Vagina (tissue), 2 donors: ENCODE results near the gene ARHGEF38. TPM values are rescaled to one million over a fixed set of nuclear protein-coding genes. Genes with fewer than 3 reads are reported as not detected.

Source experiments
- DNase-seq, 2 donors: peaks; one replicate each; pipeline ENCODE4 v3.0.0-alpha.2; 2017; ENCODE audit errors: extremely low spot score in 2 of 2
- H3K27ac ChIP-seq: fragments of 200-600 bp; sonication (generic); one replicate; pipeline ENCODE4 v1.5.1; 2019
- H3K27me3 ChIP-seq: fragments of 200-600 bp; sonication (generic); one replicate; pipeline ENCODE4 v1.5.1; 2019
- H3K36me3 ChIP-seq, 2 donors: fragments of 200-600 bp; sonication (generic); one replicate each; pipeline ENCODE4 v1.5.1; 2017 to 2019
- H3K4me1 ChIP-seq: fragments of 200-600 bp; sonication (generic); one replicate; pipeline ENCODE4 v1.5.1; 2019
- H3K4me3 ChIP-seq, 2 donors: fragments of 200-600 bp; sonication (generic); 1 replicate in 1 of 2; 2 replicates in 1 of 2; pipeline ENCODE4 v1.5.1; 2016 to 2019
- H3K9me3 ChIP-seq: fragments of 200-600 bp; sonication (generic); one replicate; pipeline ENCODE4 v1.5.1; 2019
- POLR2A ChIP-seq, 2 donors: fragments of 450-650 bp; IDR thresholded peaks; one replicate each; pipeline ENCODE4 v1.6.1; 2017; ENCODE audit warnings: antibody characterized with exemption in 2 of 2, mild to moderate bottlenecking in 2 of 2, moderate library complexity in 2 of 2
- POLR2AphosphoS5 ChIP-seq, 2 donors: sonication (generic); formaldehyde crosslinking; IDR thresholded peaks; one replicate each; pipeline ENCODE4 v1.9.0; 2017; ENCODE audit warnings: antibody characterized with exemption in 2 of 2, mild to moderate bottlenecking in 2 of 2, low read depth in 1 of 2; ENCODE audit not compliant: insufficient read depth in 1 of 2
- intact Hi-C: fragments of 100-400 bp; cut with DNase I; formaldehyde crosslinking; loops from one replicate; pipeline ENCODE4 v1.15.1; 2023
- total RNA-seq: library from RNA; depleted of rRNA; stranded (reverse); fragments of >200 nt; gene quantifications from one replicate; pipeline ENCODE4 v1.2.3, GENCODE V29; 2016
- TF ChIP-seq, protein P1 (sequence below), 3 experiments: fragments of 450-650 bp in 2 of 3; fragments of 200-600 bp in 1 of 3; sonication (generic) in 1 of 3; IDR thresholded peaks; one replicate each; pipeline ENCODE4 v1.5.1; 2017 to 2019; ENCODE audit warnings: antibody characterized with exemption in 3 of 3, mild to moderate bottlenecking in 2 of 3, moderate library complexity in 2 of 3

The ARHGEF38 gene
- total RNA-seq, 1 donor from 2014 or later, result not detected

DNA sequence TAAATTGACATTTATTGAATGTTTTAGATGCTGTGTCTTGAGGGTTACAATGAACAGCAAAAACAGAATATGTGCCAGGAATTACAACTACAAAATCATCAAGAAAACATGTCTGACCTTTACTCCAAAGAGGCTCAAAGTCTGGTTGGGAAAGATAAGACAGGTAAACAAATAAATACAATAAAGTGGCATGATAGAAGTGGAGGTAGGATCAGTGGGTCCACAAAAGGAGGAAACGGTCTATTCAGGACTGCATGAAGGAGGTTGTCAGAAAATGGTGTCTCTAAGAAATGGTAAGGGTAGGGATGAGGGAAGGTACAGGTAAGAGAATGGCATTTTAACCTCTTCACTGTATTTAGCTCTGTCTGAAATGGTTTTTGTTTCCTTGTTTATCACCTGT is 3.8 kb downstream of the ARHGEF38 start:
- Histone ChIP-seq H3K9me3 (no peaks in the 10 kb centered on the region), H3K4me1 (peaks cover 8% of the 10 kb centered on the region), H3K36me3 (no peaks in the 10 kb centered on the region), H3K27ac (no peak overlapping the region), H3K27me3 (no peaks in the 10 kb centered on the region), H3K4me3 (no peak overlapping the region)
- no peak for DNase-seq
- TF ChIP-seq, protein P1, sequence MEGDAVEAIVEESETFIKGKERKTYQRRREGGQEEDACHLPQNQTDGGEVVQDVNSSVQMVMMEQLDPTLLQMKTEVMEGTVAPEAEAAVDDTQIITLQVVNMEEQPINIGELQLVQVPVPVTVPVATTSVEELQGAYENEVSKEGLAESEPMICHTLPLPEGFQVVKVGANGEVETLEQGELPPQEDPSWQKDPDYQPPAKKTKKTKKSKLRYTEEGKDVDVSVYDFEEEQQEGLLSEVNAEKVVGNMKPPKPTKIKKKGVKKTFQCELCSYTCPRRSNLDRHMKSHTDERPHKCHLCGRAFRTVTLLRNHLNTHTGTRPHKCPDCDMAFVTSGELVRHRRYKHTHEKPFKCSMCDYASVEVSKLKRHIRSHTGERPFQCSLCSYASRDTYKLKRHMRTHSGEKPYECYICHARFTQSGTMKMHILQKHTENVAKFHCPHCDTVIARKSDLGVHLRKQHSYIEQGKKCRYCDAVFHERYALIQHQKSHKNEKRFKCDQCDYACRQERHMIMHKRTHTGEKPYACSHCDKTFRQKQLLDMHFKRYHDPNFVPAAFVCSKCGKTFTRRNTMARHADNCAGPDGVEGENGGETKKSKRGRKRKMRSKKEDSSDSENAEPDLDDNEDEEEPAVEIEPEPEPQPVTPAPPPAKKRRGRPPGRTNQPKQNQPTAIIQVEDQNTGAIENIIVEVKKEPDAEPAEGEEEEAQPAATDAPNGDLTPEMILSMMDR (IDR thresholded peaks at IDR 0.05), result no peak
- no peak for TF ChIP-seq POLR2A (IDR thresholded peaks at IDR 0.05)
- no peak for TF ChIP-seq POLR2AphosphoS5 (IDR thresholded peaks at IDR 0.05; ENCODE audit: insufficient read depth in 1 of 2, low read depth in 1 of 2)
- intact Hi-C loops, result no loop called here

DNA sequence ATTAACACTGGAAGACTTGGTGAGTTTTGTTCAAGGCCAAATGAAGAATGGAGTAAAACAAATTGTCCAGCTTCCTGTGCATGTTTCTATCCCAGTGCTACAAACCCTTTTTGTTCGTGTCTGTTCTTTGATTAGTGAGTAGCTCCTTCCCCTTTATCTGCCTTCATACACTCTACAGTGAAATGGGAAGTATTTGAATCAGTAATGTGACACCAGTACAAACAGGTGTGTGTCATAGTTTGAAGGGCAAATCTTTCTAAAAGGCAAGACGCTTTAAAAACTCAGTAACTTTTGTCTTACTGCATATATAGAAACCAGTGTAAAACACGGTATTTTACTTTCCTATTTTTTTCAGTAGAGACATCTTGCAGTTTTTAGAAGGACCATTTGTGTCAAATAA is 5.9 kb downstream of the ARHGEF38 start:
- no peak for DNase-seq
- TF ChIP-seq POLR2AphosphoS5 (IDR thresholded peaks at IDR 0.05; ENCODE audit: insufficient read depth in 1 of 2, low read depth in 1 of 2) (no peak), POLR2A (IDR thresholded peaks at IDR 0.05) (no peak)
- TF ChIP-seq, protein P1 (IDR thresholded peaks at IDR 0.05), result no peak
- H3K4me1 ChIP-seq, result no peaks in the 10 kb centered on the region
- no peaks in the 10 kb centered on the region for H3K9me3 ChIP-seq
- no peak overlapping the region for H3K27ac ChIP-seq
- no peak overlapping the region for H3K4me3 ChIP-seq
- H3K27me3 ChIP-seq, result no peaks in the 10 kb centered on the region
- intact Hi-C loops, result no loop called here
- no peaks in the 10 kb centered on the region for H3K36me3 ChIP-seq

DNA sequence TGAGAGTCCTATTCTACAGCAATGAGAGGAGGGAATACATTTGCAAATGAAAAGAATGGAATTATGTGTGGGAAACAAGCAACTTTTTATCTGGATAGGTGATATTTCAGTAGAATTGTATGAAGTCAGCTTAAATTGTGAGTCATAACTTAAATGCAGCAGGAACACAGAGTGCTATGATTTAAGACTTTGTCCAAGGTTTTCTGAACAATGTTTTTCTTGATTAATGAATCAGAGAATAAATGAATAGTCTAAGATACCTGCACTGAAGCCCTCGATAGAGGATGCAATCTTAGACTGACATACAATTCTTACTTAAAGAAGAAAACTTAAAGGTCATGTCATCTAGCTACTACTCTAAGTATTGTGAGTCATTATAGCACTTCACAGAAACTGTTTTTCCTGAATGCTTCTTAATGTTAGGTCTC is 8.0 kb downstream of the ARHGEF38 start:
- Histone ChIP-seq H3K4me1 (no peaks in the 10 kb centered on the region), H3K36me3 (no peaks in the 10 kb centered on the region), H3K9me3 (no peaks in the 10 kb centered on the region), H3K27ac (no peak overlapping the region), H3K4me3 (no peak overlapping the region), H3K27me3 (no peaks in the 10 kb centered on the region)
- intact Hi-C loops, result no loop called here
- no peak for DNase-seq
- TF ChIP-seq POLR2AphosphoS5 (IDR thresholded peaks at IDR 0.05; ENCODE audit: insufficient read depth in 1 of 2, low read depth in 1 of 2) (no peak), POLR2A (IDR thresholded peaks at IDR 0.05) (no peak)
- TF ChIP-seq, protein P1 (IDR thresholded peaks at IDR 0.05), result no peak

DNA sequence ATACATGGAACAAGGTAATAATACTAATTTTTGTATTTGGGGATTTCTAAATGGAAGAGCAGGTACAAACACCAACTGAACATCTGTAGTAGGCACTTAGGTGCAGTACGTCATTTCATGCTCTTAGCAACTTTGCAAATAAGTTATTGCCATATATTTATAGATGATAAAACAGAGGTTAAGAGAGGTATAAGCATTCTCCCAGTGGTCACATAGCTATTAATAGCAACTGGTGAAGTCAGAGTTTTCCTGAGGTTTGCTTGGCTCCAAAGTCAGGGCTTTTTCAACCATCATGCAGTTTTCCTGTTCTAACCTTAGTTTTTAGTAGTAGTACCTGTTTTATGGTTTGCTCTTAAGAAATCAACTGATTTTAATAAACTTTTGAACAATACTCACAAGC is 10.9 kb downstream of the ARHGEF38 start:
- no peaks in the 10 kb centered on the region for H3K4me1 ChIP-seq
- no peaks in the 10 kb centered on the region for H3K36me3 ChIP-seq
- no peak overlapping the region for H3K27ac ChIP-seq
- H3K9me3 ChIP-seq, result no peaks in the 10 kb centered on the region
- no peak overlapping the region for H3K4me3 ChIP-seq
- no peaks in the 10 kb centered on the region for H3K27me3 ChIP-seq
- intact Hi-C loops, result no loop called here
- TF ChIP-seq, protein P1 (IDR thresholded peaks at IDR 0.05), result no peak
- TF ChIP-seq POLR2AphosphoS5 (IDR thresholded peaks at IDR 0.05; ENCODE audit: insufficient read depth in 1 of 2, low read depth in 1 of 2) (no peak), POLR2A (IDR thresholded peaks at IDR 0.05) (no peak)
- DNase-seq, result no peak

DNA sequence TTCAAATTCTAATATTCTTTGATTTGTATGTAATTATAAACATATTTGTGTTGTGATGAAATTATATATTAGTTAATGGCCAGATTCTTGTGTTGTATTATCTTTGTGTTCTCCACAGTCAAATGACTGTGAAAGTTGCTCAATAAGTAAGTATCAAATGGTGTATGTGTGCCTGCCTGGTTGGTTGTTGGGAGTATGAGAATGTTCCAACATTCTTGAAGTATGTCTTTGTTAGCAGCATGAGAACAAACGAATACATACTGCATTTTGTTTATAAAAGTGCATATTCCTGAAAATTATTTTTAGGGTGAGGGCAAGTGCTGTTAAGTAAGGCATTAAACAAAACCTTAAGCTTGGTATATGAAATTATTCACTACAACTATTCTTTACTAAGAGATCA is 16.2 kb downstream of the ARHGEF38 start:
- no peaks in the 10 kb centered on the region for H3K36me3 ChIP-seq
- TF ChIP-seq POLR2A (IDR thresholded peaks at IDR 0.05), result no peak
- TF ChIP-seq POLR2AphosphoS5 (IDR thresholded peaks at IDR 0.05; ENCODE audit: insufficient read depth in 1 of 2, low read depth in 1 of 2), result no peak
- TF ChIP-seq, protein P1 (IDR thresholded peaks at IDR 0.05), result no peak
- DNase-seq, result no peak
- no peaks in the 10 kb centered on the region for H3K27me3 ChIP-seq
- no peaks in the 10 kb centered on the region for H3K4me1 ChIP-seq
- H3K4me3 ChIP-seq, result no peak overlapping the region
- H3K9me3 ChIP-seq, result no peaks in the 10 kb centered on the region
- intact Hi-C loops, result no loop called here
- no peak overlapping the region for H3K27ac ChIP-seq
